ENCODE measurements around the gene THSD7A.

THSD7A gene

DNA sequence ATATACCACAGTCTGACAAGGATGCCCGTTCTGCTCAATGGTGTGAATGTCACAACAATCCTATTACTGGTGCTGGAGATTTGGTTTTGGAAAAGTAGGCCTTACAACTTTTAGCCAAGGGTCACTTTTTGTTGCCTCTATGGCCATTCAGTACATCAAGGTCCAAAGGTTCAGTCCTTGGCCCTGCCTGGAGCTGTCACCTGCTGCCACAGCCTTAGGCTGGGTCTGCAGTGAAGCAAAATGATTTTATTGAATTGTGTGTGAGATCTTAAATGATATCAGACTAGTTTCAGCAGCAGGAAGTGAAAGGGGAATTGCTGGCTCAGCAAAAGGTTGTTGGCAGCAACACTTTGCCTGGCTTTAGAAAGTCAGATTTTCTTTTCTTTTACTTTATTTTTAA is 427.6 kb downstream of the THSD7A start:
- Mint-ChIP-seq H3K4me1 (no peaks in the 10 kb centered on the region), H3K9me3 (no peaks in the 10 kb centered on the region)

DNA sequence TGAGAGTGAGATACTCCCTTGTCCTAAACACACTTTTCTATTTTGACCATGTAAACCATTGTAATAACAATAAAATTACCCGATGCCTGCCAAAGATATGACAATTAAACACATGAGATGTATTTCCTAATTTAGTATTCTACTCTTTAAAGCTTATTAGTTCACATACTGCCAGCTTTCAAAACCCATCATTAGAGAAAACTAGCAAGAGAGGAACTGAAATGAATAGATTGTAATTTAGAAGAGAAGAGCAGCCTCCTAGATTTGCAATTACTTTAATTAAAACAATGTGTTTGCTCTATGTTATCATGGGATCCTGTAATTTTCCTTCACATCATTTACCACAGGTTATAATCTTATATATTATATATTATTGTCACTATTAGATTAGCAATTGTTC is 428.2 kb downstream of the THSD7A start:
- H3K27me3 Mint-ChIP-seq (ENCODE audit: low read depth) = no peaks in the 10 kb centered on the region
- H3K4me1 Mint-ChIP-seq = no peaks in the 10 kb centered on the region
- TF ChIP-seq, protein P1, sequence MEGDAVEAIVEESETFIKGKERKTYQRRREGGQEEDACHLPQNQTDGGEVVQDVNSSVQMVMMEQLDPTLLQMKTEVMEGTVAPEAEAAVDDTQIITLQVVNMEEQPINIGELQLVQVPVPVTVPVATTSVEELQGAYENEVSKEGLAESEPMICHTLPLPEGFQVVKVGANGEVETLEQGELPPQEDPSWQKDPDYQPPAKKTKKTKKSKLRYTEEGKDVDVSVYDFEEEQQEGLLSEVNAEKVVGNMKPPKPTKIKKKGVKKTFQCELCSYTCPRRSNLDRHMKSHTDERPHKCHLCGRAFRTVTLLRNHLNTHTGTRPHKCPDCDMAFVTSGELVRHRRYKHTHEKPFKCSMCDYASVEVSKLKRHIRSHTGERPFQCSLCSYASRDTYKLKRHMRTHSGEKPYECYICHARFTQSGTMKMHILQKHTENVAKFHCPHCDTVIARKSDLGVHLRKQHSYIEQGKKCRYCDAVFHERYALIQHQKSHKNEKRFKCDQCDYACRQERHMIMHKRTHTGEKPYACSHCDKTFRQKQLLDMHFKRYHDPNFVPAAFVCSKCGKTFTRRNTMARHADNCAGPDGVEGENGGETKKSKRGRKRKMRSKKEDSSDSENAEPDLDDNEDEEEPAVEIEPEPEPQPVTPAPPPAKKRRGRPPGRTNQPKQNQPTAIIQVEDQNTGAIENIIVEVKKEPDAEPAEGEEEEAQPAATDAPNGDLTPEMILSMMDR (IDR thresholded peaks at IDR 0.05; ENCODE audit: unreplicated experiment in 3 of 3) = no peak
- H3K27ac Mint-ChIP-seq = no peak overlapping the region
- H3K9me3 Mint-ChIP-seq = no peaks in the 10 kb centered on the region
- H3K36me3 Mint-ChIP-seq (ENCODE audit: low read depth) = peaks cover 56% of the 10 kb centered on the region
- H3K4me3 Mint-ChIP-seq = no peak overlapping the region

More for the DNA sequence above, 427.6 kb downstream of the THSD7A start:
- TF ChIP-seq, protein P1 (IDR thresholded peaks at IDR 0.05; ENCODE audit: unreplicated experiment in 3 of 3) = no peak
- H3K36me3 Mint-ChIP-seq (ENCODE audit: low read depth) = peaks cover 51% of the 10 kb centered on the region
- H3K27ac Mint-ChIP-seq = no peak overlapping the region
- no peak overlapping the region for H3K4me3 Mint-ChIP-seq
- H3K27me3 Mint-ChIP-seq (ENCODE audit: low read depth) = no peaks in the 10 kb centered on the region

DNA sequence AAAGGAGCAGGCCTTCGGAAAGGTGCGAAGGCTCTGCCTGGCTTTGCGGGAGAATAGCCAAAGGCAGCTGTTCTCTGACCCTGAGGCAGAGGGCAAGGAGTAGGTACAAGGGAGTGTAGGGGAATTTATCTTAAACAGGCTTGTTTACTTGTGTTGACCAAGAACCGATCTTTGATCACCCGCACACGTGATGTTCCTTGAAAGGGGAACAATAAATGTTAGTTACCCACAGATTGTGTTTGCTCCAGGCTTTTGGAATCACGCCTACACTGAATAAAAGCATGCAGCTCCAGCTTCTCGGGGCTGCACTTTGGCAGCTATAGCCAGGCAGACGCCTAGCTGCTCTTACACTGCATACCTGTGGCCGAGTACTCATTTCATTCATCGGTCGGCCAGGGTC is 437.6 kb downstream of the THSD7A start:
- Mint-ChIP-seq H3K4me1 (no peaks in the 10 kb centered on the region), H3K27ac (no peak overlapping the region), H3K4me3 (no peak overlapping the region), H3K9me3 (peaks cover 39% of the 10 kb centered on the region), H3K27me3 (ENCODE audit: low read depth) (peaks cover 4% of the 10 kb centered on the region), H3K36me3 (ENCODE audit: low read depth) (peaks cover 91% of the 10 kb centered on the region)
- TF ChIP-seq, protein P1 (IDR thresholded peaks at IDR 0.05; ENCODE audit: unreplicated experiment in 3 of 3) = no peak

DNA sequence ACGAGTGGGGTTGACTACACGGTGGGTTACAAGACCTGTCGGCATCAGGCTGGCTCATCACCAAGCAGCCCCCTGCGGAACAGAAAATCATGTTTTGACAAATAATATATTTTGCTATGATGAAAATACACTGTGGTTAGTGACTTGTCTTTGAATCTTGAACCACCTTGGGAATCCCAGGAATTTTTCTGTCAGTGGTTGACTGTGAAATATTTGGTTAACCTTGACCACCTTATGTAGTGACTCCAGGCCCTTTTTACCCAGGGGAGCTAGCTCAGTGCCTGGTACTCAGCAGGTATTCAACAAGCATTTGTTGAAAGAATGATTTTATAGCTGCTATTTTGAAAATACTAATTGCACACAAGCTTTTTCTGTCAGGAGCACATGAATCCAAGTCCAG is 452.4 kb downstream of the THSD7A start:
- TF ChIP-seq, protein P1 (IDR thresholded peaks at IDR 0.05; ENCODE audit: unreplicated experiment in 3 of 3) = no peak
- Mint-ChIP-seq H3K4me3 (no peak overlapping the region), H3K4me1 (no peaks in the 10 kb centered on the region), H3K27ac (no peak overlapping the region), H3K9me3 (no peaks in the 10 kb centered on the region), H3K36me3 (ENCODE audit: low read depth) (peaks cover 9% of the 10 kb centered on the region), H3K27me3 (ENCODE audit: low read depth) (no peaks in the 10 kb centered on the region)

DNA sequence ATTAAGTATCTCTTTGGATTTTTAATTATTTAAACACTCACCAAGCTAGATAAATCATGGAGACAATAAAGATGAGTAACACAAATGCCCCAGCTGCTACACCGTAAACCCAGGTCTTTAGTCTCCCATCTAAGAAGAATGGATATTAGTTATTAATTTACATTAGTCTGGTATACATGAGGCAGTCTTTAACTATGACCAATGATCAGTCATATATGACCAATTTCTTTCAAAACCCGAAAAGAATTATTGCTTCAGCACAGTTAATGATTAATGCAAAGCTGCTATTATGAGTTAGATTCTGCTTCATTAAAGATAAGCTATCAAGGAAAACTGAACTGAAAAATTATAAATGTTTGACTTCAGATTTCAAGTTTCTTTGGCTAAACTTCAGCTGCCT is 455.5 kb downstream of the THSD7A start:
- Mint-ChIP-seq H3K4me3 (no peak overlapping the region), H3K4me1 (no peaks in the 10 kb centered on the region), H3K27ac (no peak overlapping the region), H3K27me3 (ENCODE audit: low read depth) (no peaks in the 10 kb centered on the region), H3K9me3 (no peaks in the 10 kb centered on the region), H3K36me3 (ENCODE audit: low read depth) (peaks cover 9% of the 10 kb centered on the region)
- TF ChIP-seq, protein P1 (IDR thresholded peaks at IDR 0.05; ENCODE audit: unreplicated experiment in 3 of 3) = no peak

DNA sequence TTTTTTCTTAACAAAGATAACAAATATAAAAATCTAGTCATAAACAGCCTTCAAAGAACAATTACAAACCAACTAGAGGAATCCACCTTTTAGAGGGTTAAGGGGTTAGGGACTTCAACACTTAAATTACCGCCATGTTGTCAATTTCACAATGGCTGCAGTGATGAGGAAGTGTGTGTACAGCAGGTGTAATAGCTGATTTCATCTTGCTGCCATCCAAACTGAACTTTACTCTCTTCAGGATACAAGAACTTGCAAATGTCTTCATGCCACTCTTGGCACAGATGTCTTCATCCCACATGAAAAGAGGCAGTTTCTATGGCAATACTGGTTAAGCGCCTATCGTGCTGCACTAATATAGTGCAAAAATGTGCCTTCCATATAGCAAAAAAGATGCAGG is 457.4 kb downstream of the THSD7A start:
- TF ChIP-seq, protein P1 (IDR thresholded peaks at IDR 0.05; ENCODE audit: unreplicated experiment in 3 of 3) = no peak
- Mint-ChIP-seq H3K4me3 (no peak overlapping the region), H3K27me3 (ENCODE audit: low read depth) (no peaks in the 10 kb centered on the region), H3K4me1 (no peaks in the 10 kb centered on the region), H3K27ac (no peak overlapping the region), H3K9me3 (no peaks in the 10 kb centered on the region), H3K36me3 (ENCODE audit: low read depth) (peaks cover 9% of the 10 kb centered on the region)
